ELF-1 (cell line): ENCODE results near the gene TMEM43.

Source experiments
- DNase-seq: peaks from one replicate; pipeline ENCODE4 v3.0.0-alpha.2; 2016; ENCODE audit warnings: low read depth, low spot score

Gene TMEM43

GRCh38 chr3:14177580-14178246 lies 52.9 kb downstream of the TMEM43 start:
- no peak for DNase-seq

DNA sequence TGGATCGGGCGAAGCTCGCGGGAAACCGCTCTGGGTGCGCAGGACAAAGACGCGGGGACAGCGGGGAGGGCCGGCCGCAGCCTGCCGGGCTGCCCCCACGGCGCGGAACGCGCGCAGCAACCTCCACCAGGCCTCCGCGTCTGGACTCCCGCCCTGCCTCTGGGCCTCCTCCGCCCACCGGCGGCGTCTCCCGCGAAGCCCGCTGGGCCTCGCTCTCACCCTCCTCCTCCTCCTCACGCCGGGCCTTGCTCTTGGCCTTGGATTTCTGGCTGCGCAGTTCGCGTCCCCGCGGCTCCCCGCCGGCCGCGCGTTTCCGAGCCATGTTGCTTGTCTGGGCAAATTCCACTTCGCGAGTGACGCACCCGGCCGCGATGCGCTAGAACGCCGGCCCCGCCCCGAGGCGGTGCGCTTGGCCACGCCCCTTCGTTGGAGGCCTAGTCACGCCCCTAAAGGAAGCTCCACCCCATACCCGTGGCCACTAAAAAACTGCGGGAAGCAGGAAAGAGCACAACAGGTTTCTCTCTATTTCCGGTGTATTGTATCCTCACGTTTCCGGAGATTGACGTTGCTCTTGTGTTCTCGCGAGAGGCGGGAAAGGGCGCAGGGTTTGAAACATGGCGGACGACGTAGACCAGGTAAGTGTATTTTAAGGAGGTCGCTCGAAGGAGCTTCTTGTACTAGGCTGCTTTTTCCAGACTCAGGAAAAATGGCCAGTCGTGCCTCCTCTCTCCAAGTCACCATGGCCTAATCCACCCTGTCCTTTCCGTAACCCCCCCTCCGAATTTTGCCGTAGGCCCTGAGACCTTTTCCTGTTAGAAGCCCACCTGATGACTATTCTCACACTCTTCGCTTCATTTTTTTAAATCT lies 53.6 kb downstream of the TMEM43 start, which contains the start of the genes LSM3 and XPC:
Gene LSM3, plus strand, starts transcription at position 571 of the 867 bp plus-strand sequence. Its CDS starts 44 bp downstream, at position 615.
Gene XPC, minus strand, starts transcription at position 355 of the 867 bp plus-strand sequence. Its CDS starts 33 bp downstream, at position 322.
- DNase-seq = peak; percentile 99

DNA sequence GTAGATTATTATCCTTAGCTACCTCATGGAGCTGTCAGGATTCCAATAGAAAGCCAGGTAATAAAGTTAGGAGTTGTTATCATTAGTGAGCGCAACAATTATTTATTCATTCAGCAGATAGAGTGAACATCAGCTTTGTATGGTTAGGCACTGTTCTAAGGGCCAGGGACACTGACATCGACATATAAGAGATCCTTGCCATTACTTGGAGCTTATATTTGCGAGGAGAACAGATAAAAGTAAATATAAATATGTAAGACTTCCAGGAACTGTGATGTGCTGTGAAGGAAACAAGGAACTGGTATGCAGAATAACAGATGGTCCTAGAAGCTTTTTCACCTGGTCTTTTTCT lies 54.2 kb downstream of the TMEM43 start:
- no peak for DNase-seq

DNA sequence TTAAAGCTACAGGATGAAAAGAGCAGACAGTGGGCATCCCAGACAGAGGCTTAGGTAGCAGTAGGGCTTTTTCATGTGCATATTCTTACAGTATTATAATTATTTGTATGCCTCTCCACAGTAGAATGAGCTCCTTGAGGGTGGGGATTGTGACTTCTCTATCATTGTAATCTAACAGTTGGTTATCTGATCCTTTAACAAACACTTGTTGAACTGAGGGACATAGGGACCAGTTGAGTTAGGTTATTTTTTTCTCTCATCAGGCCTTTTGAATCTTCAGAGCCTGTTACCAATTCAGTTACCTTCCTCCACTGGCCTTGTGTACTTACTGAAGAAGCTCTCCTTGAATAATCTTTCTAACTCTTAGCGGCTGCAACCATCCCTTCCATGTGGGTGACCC lies 54.9 kb downstream of the TMEM43 start:
- DNase-seq = no peak

DNA sequence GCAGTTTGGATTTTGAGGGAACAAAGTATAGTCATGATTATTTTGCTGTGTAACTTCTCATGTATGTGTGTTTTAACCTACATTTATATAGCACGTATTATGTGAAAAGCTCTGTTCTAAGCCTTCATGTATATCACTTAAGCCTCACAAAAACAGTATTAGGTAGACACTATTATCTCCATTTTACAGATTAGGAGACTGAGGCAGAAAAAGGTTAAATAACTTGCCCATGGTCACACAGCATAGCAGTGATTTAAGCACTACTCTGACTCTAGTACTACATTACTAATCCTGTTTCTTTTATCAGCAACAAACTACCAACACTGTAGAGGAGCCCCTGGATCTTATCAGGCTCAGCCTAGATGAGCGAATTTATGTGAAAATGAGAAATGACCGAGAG lies 56.4 kb downstream of the TMEM43 start:
- no peak for DNase-seq

GRCh38 chr3:14183015-14183577 lies 58.2 kb downstream of the TMEM43 start:
- no peak for DNase-seq

DNA sequence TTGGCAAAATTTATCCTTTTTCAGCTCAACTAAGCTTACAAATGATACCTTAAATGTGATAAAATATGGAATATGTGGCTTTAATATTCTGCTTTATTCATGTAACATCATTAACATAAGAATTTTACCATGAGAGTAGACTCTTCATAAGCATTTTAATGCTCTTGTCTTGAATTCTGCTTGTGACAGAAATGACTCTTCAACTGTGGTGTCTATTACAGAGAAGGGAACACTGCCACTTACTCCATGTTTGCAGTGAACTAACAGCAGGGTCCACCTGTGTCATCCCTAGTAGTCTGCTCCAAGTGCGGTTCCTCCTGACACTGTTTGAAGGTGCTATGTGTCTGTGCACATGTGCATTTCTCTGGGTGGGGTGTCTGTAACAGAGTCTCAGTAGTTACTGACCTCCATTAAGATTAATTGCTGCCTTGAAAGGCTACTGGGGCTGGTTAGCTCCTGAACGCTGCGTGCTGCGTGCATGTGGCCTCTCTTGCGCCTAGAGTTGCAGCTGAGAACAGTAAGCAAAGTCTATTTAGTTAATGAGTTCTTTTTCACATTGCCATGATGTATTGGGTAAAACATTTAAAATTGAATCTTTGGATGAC lies 62.1 kb downstream of the TMEM43 start:
- no peak for DNase-seq

- no peak for DNase-seq
Measured at GRCh38 chr3:14188041-14188754, 63.3 kb downstream of the TMEM43 start.
